Glutamatergic neuron (in vitro differentiated cells): Measurements from ENCODE around the gene MBOAT1. TPM values are rescaled to one million over a fixed set of nuclear protein-coding genes. Genes with fewer than 3 reads are reported as not detected.
"Not testable (repeated sequence)": the region's sequence is repeated elsewhere in the genome, so short reads cannot be mapped to it uniquely, and the experiment has no call there.

Source experiments
- DNase-seq: peaks from one replicate; pipeline ENCODE4 v3.0.0; 2022
- H3K27ac Mint-ChIP-seq: one replicate; pipeline ENCODE4 v1.8.0; 2020; ENCODE audit warnings: mild to moderate bottlenecking, mixed read lengths, inconsistent platforms; ENCODE audit not compliant: unreplicated experiment
- H3K27me3 Mint-ChIP-seq: one replicate; pipeline ENCODE4 v1.8.0; 2020; ENCODE audit warnings: mild to moderate bottlenecking, moderate library complexity, mixed read lengths, inconsistent platforms; ENCODE audit not compliant: unreplicated experiment
- H3K36me3 Mint-ChIP-seq: one replicate; pipeline ENCODE4 v1.8.0; 2020; ENCODE audit warnings: mild to moderate bottlenecking, mixed read lengths, inconsistent platforms; ENCODE audit not compliant: unreplicated experiment
- H3K4me1 Mint-ChIP-seq: one replicate; pipeline ENCODE4 v1.8.0; 2020; ENCODE audit warnings: mild to moderate bottlenecking, low read depth, mixed read lengths, inconsistent platforms; ENCODE audit not compliant: unreplicated experiment
- H3K4me3 Mint-ChIP-seq: one replicate; pipeline ENCODE4 v1.8.0; 2020; ENCODE audit warnings: mild to moderate bottlenecking, mixed read lengths, inconsistent platforms; ENCODE audit not compliant: unreplicated experiment
- H3K9me3 Mint-ChIP-seq: one replicate; pipeline ENCODE4 v1.8.0; 2020; ENCODE audit warnings: mild to moderate bottlenecking, moderate library complexity, mixed read lengths, inconsistent platforms; ENCODE audit not compliant: unreplicated experiment
- CTCF ChIP-seq: fragments of 200-600 bp; sonication (generic); IDR thresholded peaks from one replicate; pipeline ENCODE4 v1.5.0; 2021; ENCODE audit not compliant: partially characterized antibody, unreplicated experiment
- total RNA-seq: library from RNA; stranded (reverse); fragmentation: NEBNext Ultra II Directional; extraction: Animal tissue kit (Norgen Biotek cat#: 25700); gene quantifications from one replicate; pipeline ENCODE4 v1.2.1, GENCODE V29; 2021; ENCODE audit not compliant: unreplicated experiment

Gene MBOAT1
- total RNA-seq, 1 donor from 2014 or later: not detected

GRCh38 chr6:20246125-20246524, 33.9 kb upstream of the MBOAT1 start:
- no peaks in the 10 kb centered on the region for H3K4me1 Mint-ChIP-seq
- TF ChIP-seq CTCF: no peak
- no peaks in the 10 kb centered on the region for H3K27me3 Mint-ChIP-seq
- H3K9me3 Mint-ChIP-seq: no peaks in the 10 kb centered on the region
- H3K36me3 Mint-ChIP-seq: no peaks in the 10 kb centered on the region
- no peak overlapping the region for H3K4me3 Mint-ChIP-seq
- no peak for DNase-seq
- no peak overlapping the region for H3K27ac Mint-ChIP-seq

GRCh38 chr6:20244807-20245681, 32.8 kb upstream of the MBOAT1 start:
- DNase-seq, H3K4me1 Mint-ChIP-seq, H3K27ac Mint-ChIP-seq, H3K9me3 Mint-ChIP-seq, H3K27me3 Mint-ChIP-seq, H3K4me3 Mint-ChIP-seq, H3K36me3 Mint-ChIP-seq: not testable (repeated sequence)

GRCh38 chr6:20243288-20243687, 31.0 kb upstream of the MBOAT1 start:
- no peak for DNase-seq
- Mint-ChIP-seq H3K36me3 (no peaks in the 10 kb centered on the region), H3K9me3 (no peaks in the 10 kb centered on the region), H3K4me3 (no peak overlapping the region), H3K27me3 (no peaks in the 10 kb centered on the region), H3K4me1 (no peaks in the 10 kb centered on the region), H3K27ac (no peak overlapping the region)
- no peak for TF ChIP-seq CTCF

GRCh38 chr6:20242397-20242796, 30.1 kb upstream of the MBOAT1 start:
- no peaks in the 10 kb centered on the region for H3K27me3 Mint-ChIP-seq
- no peaks in the 10 kb centered on the region for H3K4me1 Mint-ChIP-seq
- no peaks in the 10 kb centered on the region for H3K36me3 Mint-ChIP-seq
- no peak overlapping the region for H3K27ac Mint-ChIP-seq
- no peak for DNase-seq
- no peak for TF ChIP-seq CTCF
- H3K4me3 Mint-ChIP-seq: no peak overlapping the region
- no peaks in the 10 kb centered on the region for H3K9me3 Mint-ChIP-seq

- H3K9me3 Mint-ChIP-seq: no peaks in the 10 kb centered on the region
- H3K36me3 Mint-ChIP-seq: no peaks in the 10 kb centered on the region
- no peaks in the 10 kb centered on the region for H3K27me3 Mint-ChIP-seq
- H3K4me3 Mint-ChIP-seq: no peak overlapping the region
- TF ChIP-seq CTCF: no peak
- no peaks in the 10 kb centered on the region for H3K4me1 Mint-ChIP-seq
- no peak overlapping the region for H3K27ac Mint-ChIP-seq
- no peak for DNase-seq
These were observed 28.8 kb upstream of the MBOAT1 start for GRCh38 chr6:20241102-20241501.
